Large intestine (tissue), 3 donors: ENCODE measurements around the gene GRM7. TPM values are rescaled to one million over a fixed set of nuclear protein-coding genes. Genes with fewer than 3 reads are reported as not detected.
"Not testable (repeated sequence)": the region's sequence is repeated elsewhere in the genome, so short reads cannot be mapped to it uniquely, and the experiment has no call there.

Experiments used
- DNase-seq, 2 donors: peaks; one replicate each; pipeline versions ENCODE4 v3.0.0 to v3.0.0-alpha.2; 2013
- H3K27ac ChIP-seq: one replicate; pipeline ENCODE4 v1.5.1; 2013; ENCODE audit warnings: low read length
- H3K27me3 ChIP-seq: 2 replicates; pipeline ENCODE4 v1.6.1; 2013; ENCODE audit warnings: low read length; ENCODE audit not compliant: control insufficient read depth, insufficient read depth
- H3K36me3 ChIP-seq: 2 replicates; pipeline ENCODE4 v1.6.1; 2013; ENCODE audit warnings: low read length; ENCODE audit not compliant: control insufficient read depth, insufficient read depth
- H3K4me1 ChIP-seq: one replicate; pipeline ENCODE4 v1.6.1; 2013; ENCODE audit warnings: low read length; ENCODE audit not compliant: control insufficient read depth, insufficient read depth
- H3K4me3 ChIP-seq: one replicate; pipeline ENCODE4 v1.5.1; 2013; ENCODE audit warnings: low read length
- H3K9me3 ChIP-seq: one replicate; pipeline ENCODE4 v1.6.1; 2013; ENCODE audit warnings: mild to moderate bottlenecking, low read depth, low read length, moderate library complexity; ENCODE audit not compliant: control insufficient read depth
- WGBS: methylation state at CpG from one replicate; pipeline ENCODE4 v1.1.5; 2013; ENCODE audit warnings: low lambda C conversion rate; ENCODE audit not compliant: insufficient coverage; 5-methylcytosine and 5-hydroxymethylcytosine counted together
- polyA plus RNA-seq: library from polyadenylated mRNA; unstranded; fragments of 120-200 nt; gene quantifications from one replicate; pipeline ENCODE4 v1.2.1, GENCODE V29; 2013

GRM7 gene
- polyA plus RNA-seq, 1 donor = 0.36 TPM

GRCh38 chr3:6862880-6863195 lies 1.9 kb downstream of the GRM7 start:
- no CpG with 5 or more reads among the region's 7 CpGs for WGBS
- no peaks in the 10 kb centered on the region for H3K36me3 ChIP-seq
- peaks cover 53% of the 10 kb centered on the region for H3K27me3 ChIP-seq
- peaks cover 2% of the 10 kb centered on the region for H3K4me1 ChIP-seq
- no peak for DNase-seq
- no peaks in the 10 kb centered on the region for H3K9me3 ChIP-seq
- no peak overlapping the region for H3K27ac ChIP-seq
- H3K4me3 ChIP-seq = peak overlapping the region; percentile 32

GRCh38 chr3:6867269-6867668 lies 6.4 kb downstream of the GRM7 start:
- H3K27ac ChIP-seq = no peak overlapping the region
- no peak overlapping the region for H3K4me3 ChIP-seq
- H3K36me3 ChIP-seq = no peaks in the 10 kb centered on the region
- no peaks in the 10 kb centered on the region for H3K9me3 ChIP-seq
- DNase-seq = no peak
- WGBS = 89% methylated on average over 3 of the region's 3 CpGs
- H3K4me1 ChIP-seq = no peaks in the 10 kb centered on the region
- peaks cover 24% of the 10 kb centered on the region for H3K27me3 ChIP-seq

GRCh38 chr3:6878731-6879130 lies 17.8 kb downstream of the GRM7 start:
- Histone ChIP-seq H3K27me3 (no peaks in the 10 kb centered on the region), H3K36me3 (no peaks in the 10 kb centered on the region), H3K4me1 (no peaks in the 10 kb centered on the region), H3K9me3 (no peaks in the 10 kb centered on the region), H3K4me3 (no peak overlapping the region), H3K27ac (no peak overlapping the region)
- DNase-seq = no peak

GRCh38 chr3:6912240-6912639 lies 51.3 kb downstream of the GRM7 start:
- Histone ChIP-seq H3K9me3 (no peaks in the 10 kb centered on the region), H3K27ac (no peak overlapping the region), H3K4me1 (no peaks in the 10 kb centered on the region), H3K36me3 (no peaks in the 10 kb centered on the region), H3K4me3 (no peak overlapping the region), H3K27me3 (no peaks in the 10 kb centered on the region)
- 83% methylated on average over 2 of the region's 3 CpGs for WGBS
- DNase-seq = no peak

- Histone ChIP-seq H3K27me3 (no peaks in the 10 kb centered on the region), H3K4me3 (no peak overlapping the region), H3K9me3 (no peaks in the 10 kb centered on the region), H3K36me3 (no peaks in the 10 kb centered on the region), H3K27ac (no peak overlapping the region), H3K4me1 (no peaks in the 10 kb centered on the region)
- 80% methylated on average over 1 of the region's 1 CpG for WGBS
- no peak for DNase-seq
These were observed 55.0 kb downstream of the GRM7 start for GRCh38 chr3:6915898-6916297.

- no peak for DNase-seq
- H3K27ac ChIP-seq = no peak overlapping the region
- no CpG with 5 or more reads among the region's 8 CpGs for WGBS
- no peaks in the 10 kb centered on the region for H3K27me3 ChIP-seq
- no peak overlapping the region for H3K4me3 ChIP-seq
- H3K9me3 ChIP-seq = no peaks in the 10 kb centered on the region
- H3K4me1 ChIP-seq = no peaks in the 10 kb centered on the region
- H3K36me3 ChIP-seq = no peaks in the 10 kb centered on the region
These were observed 60.2 kb downstream of the GRM7 start for GRCh38 chr3:6921066-6921465.

GRCh38 chr3:6921876-6922275 lies 61.0 kb downstream of the GRM7 start:
- Histone ChIP-seq H3K36me3 (no peaks in the 10 kb centered on the region), H3K27ac (no peak overlapping the region), H3K27me3 (no peaks in the 10 kb centered on the region), H3K4me1 (no peaks in the 10 kb centered on the region), H3K4me3 (no peak overlapping the region), H3K9me3 (no peaks in the 10 kb centered on the region)
- DNase-seq = no peak
- 100% methylated on average over 1 of the region's 8 CpGs for WGBS

GRCh38 chr3:6928064-6928463 lies 67.1 kb downstream of the GRM7 start:
- 80% methylated on average over 1 of the region's 2 CpGs for WGBS
- DNase-seq = no peak
- H3K36me3 ChIP-seq = no peaks in the 10 kb centered on the region
- no peak overlapping the region for H3K4me3 ChIP-seq
- H3K4me1 ChIP-seq = no peaks in the 10 kb centered on the region
- no peaks in the 10 kb centered on the region for H3K9me3 ChIP-seq
- no peak overlapping the region for H3K27ac ChIP-seq
- H3K27me3 ChIP-seq = no peaks in the 10 kb centered on the region

GRCh38 chr3:6929918-6930317 lies 69.0 kb downstream of the GRM7 start:
- DNase-seq = no peak
- H3K27me3 ChIP-seq = no peaks in the 10 kb centered on the region
- no CpG with 5 or more reads among the region's 2 CpGs for WGBS
- no peak overlapping the region for H3K27ac ChIP-seq
- H3K9me3 ChIP-seq = no peaks in the 10 kb centered on the region
- H3K36me3 ChIP-seq = no peaks in the 10 kb centered on the region
- H3K4me1 ChIP-seq = no peaks in the 10 kb centered on the region
- no peak overlapping the region for H3K4me3 ChIP-seq

- not testable (repeated sequence) for H3K36me3 ChIP-seq, H3K27me3 ChIP-seq, DNase-seq, H3K4me1 ChIP-seq, H3K4me3 ChIP-seq, H3K27ac ChIP-seq, H3K9me3 ChIP-seq
- WGBS = no CpG with 5 or more reads among the region's 2 CpGs
These were observed 74.5 kb downstream of the GRM7 start for GRCh38 chr3:6935418-6935817.

- H3K27ac ChIP-seq = no peak overlapping the region
- no peaks in the 10 kb centered on the region for H3K9me3 ChIP-seq
- H3K4me1 ChIP-seq = no peaks in the 10 kb centered on the region
- H3K27me3 ChIP-seq = no peaks in the 10 kb centered on the region
- no CpG with 5 or more reads among the region's 2 CpGs for WGBS
- no peaks in the 10 kb centered on the region for H3K36me3 ChIP-seq
- no peak overlapping the region for H3K4me3 ChIP-seq
- DNase-seq = no peak
These were observed 75.1 kb downstream of the GRM7 start for GRCh38 chr3:6935970-6936369.
